GM12801 (cell line): ENCODE data around the gene ASPHD1.

Source experiments
- CTCF ChIP-seq: IDR thresholded peaks from one replicate; pipeline ENCODE4 v1.5.1; 2011; ENCODE audit warnings: control low read depth; ENCODE audit not compliant: insufficient read length; ENCODE audit errors: extremely low read depth

Gene ASPHD1

GRCh38 chr16:29883987-29884386 lies 16.3 kb upstream of the ASPHD1 start:
- no peak for TF ChIP-seq CTCF

GRCh38 chr16:29891525-29892457 lies 8.5 kb upstream of the ASPHD1 start:
- TF ChIP-seq CTCF = no peak

GRCh38 chr16:29892458-29892813 lies 7.9 kb upstream of the ASPHD1 start:
- TF ChIP-seq CTCF = no peak

GRCh38 chr16:29893553-29893952 lies 6.7 kb upstream of the ASPHD1 start:
- TF ChIP-seq CTCF = no peak

- no peak for TF ChIP-seq CTCF
Observed at GRCh38 chr16:29894352-29894751, 5.9 kb upstream of the ASPHD1 start.

GRCh38 chr16:29896841-29897240 lies 3.4 kb upstream of the ASPHD1 start:
- TF ChIP-seq CTCF = no peak

GRCh38 chr16:29897333-29897732 lies 3.0 kb upstream of the ASPHD1 start:
- no peak for TF ChIP-seq CTCF
